B cell (primary cell): Measurements from ENCODE around the gene RTTN.
"Not testable (repeated sequence)": the region's sequence is repeated elsewhere in the genome, so short reads cannot be mapped to it uniquely, and the experiment has no call there.

Experiments used
- EZH2 ChIP-seq: IDR thresholded peaks from 2 replicates; pipeline ENCODE4 v1.6.1; 2012; ENCODE audit warnings: borderline replicate concordance, low read depth, mild to moderate bottlenecking, moderate library complexity, low read length; ENCODE audit not compliant: insufficient read depth, poor library complexity, severe bottlenecking
- TF ChIP-seq, protein P1 (sequence below): fragments of 200-600 bp; IDR thresholded peaks from one replicate; pipeline ENCODE4 v1.8.0; 2022; ENCODE audit warnings: antibody characterized with exemption, mild to moderate bottlenecking

GRCh38 chr18:70249861-70250260, 44.4 kb upstream of the RTTN start:
- TF ChIP-seq, protein P1, sequence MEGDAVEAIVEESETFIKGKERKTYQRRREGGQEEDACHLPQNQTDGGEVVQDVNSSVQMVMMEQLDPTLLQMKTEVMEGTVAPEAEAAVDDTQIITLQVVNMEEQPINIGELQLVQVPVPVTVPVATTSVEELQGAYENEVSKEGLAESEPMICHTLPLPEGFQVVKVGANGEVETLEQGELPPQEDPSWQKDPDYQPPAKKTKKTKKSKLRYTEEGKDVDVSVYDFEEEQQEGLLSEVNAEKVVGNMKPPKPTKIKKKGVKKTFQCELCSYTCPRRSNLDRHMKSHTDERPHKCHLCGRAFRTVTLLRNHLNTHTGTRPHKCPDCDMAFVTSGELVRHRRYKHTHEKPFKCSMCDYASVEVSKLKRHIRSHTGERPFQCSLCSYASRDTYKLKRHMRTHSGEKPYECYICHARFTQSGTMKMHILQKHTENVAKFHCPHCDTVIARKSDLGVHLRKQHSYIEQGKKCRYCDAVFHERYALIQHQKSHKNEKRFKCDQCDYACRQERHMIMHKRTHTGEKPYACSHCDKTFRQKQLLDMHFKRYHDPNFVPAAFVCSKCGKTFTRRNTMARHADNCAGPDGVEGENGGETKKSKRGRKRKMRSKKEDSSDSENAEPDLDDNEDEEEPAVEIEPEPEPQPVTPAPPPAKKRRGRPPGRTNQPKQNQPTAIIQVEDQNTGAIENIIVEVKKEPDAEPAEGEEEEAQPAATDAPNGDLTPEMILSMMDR: not testable (repeated sequence)
- TF ChIP-seq EZH2: not testable (repeated sequence)
